Measurements from ENCODE around the gene PTGER2.

The PTGER2 gene

GRCh38 chr14:52310541-52310940 is 3.6 kb upstream of the PTGER2 start:
- H3K4me1 ChIP-seq = no peaks in the 10 kb centered on the region
- TF ChIP-seq CTCF (IDR thresholded peaks at IDR 0.05; ENCODE audit: low read depth, low read length) = no peak
- H3K27me3 ChIP-seq = no peaks in the 10 kb centered on the region
- DNase-seq = no peak
- no peaks in the 10 kb centered on the region for H3K9me3 ChIP-seq
- no peak overlapping the region for H3K4me3 ChIP-seq (ENCODE audit: low read depth, low read length)
- 0 out of 2 replicates have a peak, but pooled peaks cover 2% of the 10 kb centered on the region for H3K36me3 ChIP-seq

GRCh38 chr14:52312931-52313355 is 1.2 kb upstream of the PTGER2 start:
- Histone ChIP-seq H3K4me3 (ENCODE audit: low read depth, low read length) (peak overlapping the region; percentile 92), H3K27me3 (no peaks in the 10 kb centered on the region), H3K4me1 (no peaks in the 10 kb centered on the region), H3K36me3 (0 out of 2 replicates have a peak, but pooled peaks cover 5% of the 10 kb centered on the region), H3K9me3 (no peaks in the 10 kb centered on the region)
- no peak for TF ChIP-seq CTCF (IDR thresholded peaks at IDR 0.05; ENCODE audit: low read depth, low read length)
- DNase-seq = no peak

- no peak for TF ChIP-seq CTCF (IDR thresholded peaks at IDR 0.05; ENCODE audit: low read depth, low read length)
- no peaks in the 10 kb centered on the region for H3K27me3 ChIP-seq
- H3K4me3 ChIP-seq (ENCODE audit: low read depth, low read length) = peak overlapping the region; percentile 92
- H3K9me3 ChIP-seq = no peaks in the 10 kb centered on the region
- H3K36me3 ChIP-seq = 0 out of 2 replicates have a peak, but pooled peaks cover 5% of the 10 kb centered on the region
- H3K4me1 ChIP-seq = no peaks in the 10 kb centered on the region
- no peak for DNase-seq
Measured at GRCh38 chr14:52313462-52313861, 650 bp upstream of the PTGER2 start.

GRCh38 chr14:52314595-52315354 is 663 bp downstream of the PTGER2 start:
- TF ChIP-seq CTCF (IDR thresholded peaks at IDR 0.05; ENCODE audit: low read depth, low read length) = no peak
- H3K4me1 ChIP-seq = peaks cover 5% of the 10 kb centered on the region; the same call in 1 of the 2 replicates
- no peaks in the 10 kb centered on the region for H3K27me3 ChIP-seq
- peaks cover 5% of the 10 kb centered on the region; the same call in 1 of the 2 replicates for H3K36me3 ChIP-seq
- peak; percentile 47 for DNase-seq
- no peaks in the 10 kb centered on the region for H3K9me3 ChIP-seq
- peak overlapping the region; percentile 92 for H3K4me3 ChIP-seq (ENCODE audit: low read depth, low read length)

GRCh38 chr14:52315355-52315718 is 1.2 kb downstream of the PTGER2 start:
- peak overlapping the region; percentile 92 for H3K4me3 ChIP-seq (ENCODE audit: low read depth, low read length)
- H3K9me3 ChIP-seq = no peaks in the 10 kb centered on the region
- H3K4me1 ChIP-seq = peaks cover 5% of the 10 kb centered on the region; the same call in 1 of the 2 replicates
- no peaks in the 10 kb centered on the region for H3K27me3 ChIP-seq
- DNase-seq = no peak
- H3K36me3 ChIP-seq = peaks cover 7% of the 10 kb centered on the region
- no peak for TF ChIP-seq CTCF (IDR thresholded peaks at IDR 0.05; ENCODE audit: low read depth, low read length)

- no peaks in the 10 kb centered on the region; the same call in 1 of the 2 replicates for H3K9me3 ChIP-seq
- no peak for DNase-seq
- H3K4me3 ChIP-seq (ENCODE audit: low read depth, low read length) = peak overlapping the region; percentile 92
- H3K27me3 ChIP-seq = no peaks in the 10 kb centered on the region
- TF ChIP-seq CTCF (IDR thresholded peaks at IDR 0.05; ENCODE audit: low read depth, low read length) = no peak
- peaks cover 26% of the 10 kb centered on the region for H3K36me3 ChIP-seq
- H3K4me1 ChIP-seq = peaks cover 5% of the 10 kb centered on the region
Measured at GRCh38 chr14:52318062-52318461, 4.0 kb downstream of the PTGER2 start.
